Liver (tissue), 3 donors: ENCODE measurements around the gene BANP.

ENCODE experiments used
- CTCF ChIP-seq: fragments of 150-350 bp; IDR thresholded peaks from 2 replicates; pipeline ENCODE4 v1.5.1; 2017; ENCODE audit warnings: improper control_type of control experiment, low read depth, low read length; ENCODE audit not compliant: missing input control
- JUND ChIP-seq, 2 donors: IDR thresholded peaks; 2 replicates each; pipeline ENCODE4 v1.6.1; 2016; ENCODE audit warnings: antibody characterized with exemption in 2 of 2
- MAX ChIP-seq: IDR thresholded peaks from 2 replicates; pipeline ENCODE4 v1.6.1; 2016; ENCODE audit warnings: antibody characterized with exemption
- NR2F2 ChIP-seq: IDR thresholded peaks from 2 replicates; pipeline ENCODE4 v1.6.1; 2016; ENCODE audit warnings: antibody characterized with exemption
- REST ChIP-seq: IDR thresholded peaks from 2 replicates; pipeline ENCODE4 v1.6.1; 2016; ENCODE audit warnings: antibody characterized with exemption, mild to moderate bottlenecking
- RXRA ChIP-seq, 2 donors: IDR thresholded peaks; 2 replicates each; pipeline ENCODE4 v1.6.1; 2017 to 2018; ENCODE audit warnings: antibody characterized with exemption in 2 of 2, mild to moderate bottlenecking in 1 of 2
- SP1 ChIP-seq: IDR thresholded peaks from 2 replicates; pipeline ENCODE4 v1.6.1; 2018; ENCODE audit warnings: antibody characterized with exemption, mild to moderate bottlenecking
- TAF1 ChIP-seq: conservative IDR thresholded peaks from 2 replicates; pipeline ENCODE4 v1.6.1; 2016; ENCODE audit warnings: antibody characterized with exemption, mild to moderate bottlenecking
- YY1 ChIP-seq: IDR thresholded peaks from 2 replicates; pipeline ENCODE4 v1.6.1; 2016; ENCODE audit warnings: antibody characterized with exemption, mild to moderate bottlenecking
- donor health status: healthy.
- donor health status: healthy.

DNA sequence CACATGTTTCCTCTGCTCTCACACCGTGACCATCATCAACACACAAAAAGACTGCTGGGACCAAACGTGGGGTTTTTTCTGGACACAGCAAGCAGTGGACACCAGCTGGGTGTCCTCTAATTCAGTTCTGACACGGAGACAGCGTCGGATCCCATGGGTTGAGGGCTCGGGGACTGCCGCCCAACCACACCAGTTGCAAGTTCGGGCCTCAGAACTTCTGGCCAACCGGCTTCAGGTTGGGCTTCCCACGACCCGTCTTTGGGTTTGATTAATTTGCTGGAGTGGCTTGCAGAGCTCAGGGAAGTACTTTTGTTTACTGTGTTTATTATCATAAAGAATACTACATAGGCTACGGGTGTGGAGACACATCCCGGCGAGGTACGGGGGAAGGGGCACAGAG is 97.8 kb downstream of the BANP start:
- TF ChIP-seq CTCF (no peak), TAF1 (no peak), NR2F2 (no peak), REST (no peak), JUND (IDR thresholded peaks at IDR 0.05) (no peak), MAX (no peak), YY1 (no peak), SP1 (no peak), RXRA (IDR thresholded peaks at IDR 0.05) (no peak)
